EH (cell line): ENCODE measurements around the gene IQSEC1.
A peak's percentile ranks its signal among the peaks of the same experiment; 100 is the strongest.

Experiments
- DNase-seq: peaks from one replicate; pipeline ENCODE4 v3.0.0-alpha.2; 2015; ENCODE audit warnings: low read depth

IQSEC1 gene

GRCh38 chr3:12967606-12968351 lies 105.5 kb downstream of the IQSEC1 start:
- DNase-seq, result peak; percentile 91

GRCh38 chr3:12966847-12967605 lies 106.2 kb downstream of the IQSEC1 start:
- DNase-seq, result peak; percentile 45

DNA sequence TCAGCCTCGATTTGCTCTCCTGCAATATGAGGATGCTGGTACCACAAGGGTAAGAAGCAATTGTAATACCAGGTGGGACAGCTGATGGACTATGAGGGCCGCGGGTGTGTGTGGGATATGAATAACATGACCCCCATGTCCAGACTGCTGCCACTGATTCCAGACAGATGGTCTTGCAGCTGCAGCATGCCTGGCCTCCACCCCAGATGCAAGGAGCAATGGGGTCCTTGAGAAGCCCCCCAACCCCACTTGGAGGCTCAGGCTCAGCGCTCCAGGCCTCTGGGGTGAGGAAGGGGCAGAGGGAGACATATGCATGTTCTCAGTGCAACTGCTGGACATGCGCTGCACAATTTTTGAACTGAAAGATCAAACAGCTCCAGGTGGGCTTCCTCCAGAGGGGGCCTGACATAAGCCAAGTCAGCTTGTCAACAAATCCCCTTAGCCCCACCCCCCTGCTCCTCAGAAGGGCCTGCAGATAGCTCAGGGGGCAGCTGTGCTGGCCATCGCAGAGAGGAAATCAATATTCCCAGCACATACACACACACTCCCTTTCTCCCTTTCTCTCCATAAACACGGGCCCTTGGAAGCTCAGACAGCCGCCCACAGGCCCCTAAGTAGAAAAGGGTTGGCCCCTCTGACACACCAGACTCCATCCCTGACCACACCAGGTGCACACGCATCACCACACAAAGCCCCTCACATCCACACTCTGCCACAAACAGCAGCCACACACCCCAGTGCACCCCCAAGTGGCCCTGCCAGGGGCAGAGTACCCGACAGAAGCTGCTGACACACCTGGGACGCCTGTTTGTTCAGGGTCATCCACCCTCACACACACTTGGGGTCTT lies 107.0 kb downstream of the IQSEC1 start:
- no peak for DNase-seq

- DNase-seq, result no peak
Measured at GRCh38 chr3:12964711-12965612, 108.3 kb downstream of the IQSEC1 start.

GRCh38 chr3:12963922-12964701 lies 109.1 kb downstream of the IQSEC1 start:
- DNase-seq, result peak; percentile 18

DNA sequence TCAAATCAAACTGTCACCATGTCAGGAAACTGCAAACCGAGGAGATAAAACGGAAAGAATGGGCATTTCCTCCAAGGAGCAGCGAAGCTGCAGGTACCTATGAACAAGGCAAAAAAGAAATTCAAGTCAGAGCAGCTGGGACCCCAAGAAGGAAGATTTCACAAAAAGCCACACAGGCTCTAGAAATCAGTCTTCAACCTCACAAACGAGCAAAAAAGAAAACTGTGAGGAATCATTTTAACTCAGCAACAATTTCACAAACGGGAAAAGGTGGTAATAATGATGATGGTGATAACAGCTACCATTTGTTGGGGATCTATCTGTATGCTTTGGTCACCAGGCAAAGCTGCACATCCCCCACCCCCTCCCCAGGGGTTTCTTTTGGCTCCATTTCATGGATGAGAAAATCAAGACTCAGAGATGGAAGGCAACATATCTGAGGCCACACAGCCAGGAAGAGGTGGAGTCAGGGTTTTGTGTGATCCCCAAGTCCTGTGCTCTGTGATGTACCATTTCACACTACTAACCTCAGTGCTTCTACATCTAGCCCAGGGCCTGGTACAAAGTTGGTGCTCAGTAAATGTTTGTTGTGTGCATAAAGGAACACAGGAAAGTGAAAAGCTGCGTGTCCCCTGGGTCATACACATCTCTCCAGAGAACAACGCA lies 109.9 kb downstream of the IQSEC1 start:
- DNase-seq, result no peak

- no peak for DNase-seq
Measured at GRCh38 chr3:12962292-12962691, 110.9 kb downstream of the IQSEC1 start.

DNA sequence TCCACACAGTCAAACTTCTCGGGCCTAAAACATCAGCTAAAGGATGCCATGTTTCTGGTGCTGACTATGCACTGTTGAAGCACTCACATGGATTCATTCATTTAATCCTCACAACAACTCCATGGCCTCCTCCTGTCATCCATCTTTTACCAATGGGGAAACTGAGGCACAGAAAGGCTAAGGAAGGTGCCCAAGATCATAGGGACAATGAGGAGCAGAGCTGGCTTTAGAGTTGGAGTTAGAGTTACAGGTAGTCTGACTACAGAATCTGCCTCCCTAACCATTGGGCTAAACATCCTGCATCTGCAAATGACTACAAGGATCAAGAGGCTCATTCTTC lies 111.6 kb downstream of the IQSEC1 start:
- no peak for DNase-seq

- no peak for DNase-seq
Measured at GRCh38 chr3:12961007-12961696, 112.1 kb downstream of the IQSEC1 start.

DNA sequence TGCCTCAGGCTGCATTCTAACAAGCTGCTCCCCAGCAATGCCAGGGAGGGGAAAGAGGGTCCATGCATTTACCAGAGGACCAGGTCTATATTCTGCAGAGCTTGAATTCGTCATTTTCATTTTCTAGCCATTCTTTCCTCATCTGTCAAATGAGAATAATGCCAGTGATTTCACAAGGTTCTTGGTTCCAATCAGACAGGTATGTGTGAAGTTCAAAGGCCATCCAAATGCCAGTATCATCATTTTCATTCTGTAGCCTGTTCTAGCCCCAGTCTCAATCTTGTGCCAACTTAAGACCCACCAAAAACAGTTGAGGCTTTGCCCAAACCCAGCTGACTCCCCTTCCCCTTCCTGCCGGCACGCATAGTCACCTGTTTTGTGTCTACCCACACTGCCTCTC lies 112.7 kb downstream of the IQSEC1 start:
- no peak for DNase-seq

DNA sequence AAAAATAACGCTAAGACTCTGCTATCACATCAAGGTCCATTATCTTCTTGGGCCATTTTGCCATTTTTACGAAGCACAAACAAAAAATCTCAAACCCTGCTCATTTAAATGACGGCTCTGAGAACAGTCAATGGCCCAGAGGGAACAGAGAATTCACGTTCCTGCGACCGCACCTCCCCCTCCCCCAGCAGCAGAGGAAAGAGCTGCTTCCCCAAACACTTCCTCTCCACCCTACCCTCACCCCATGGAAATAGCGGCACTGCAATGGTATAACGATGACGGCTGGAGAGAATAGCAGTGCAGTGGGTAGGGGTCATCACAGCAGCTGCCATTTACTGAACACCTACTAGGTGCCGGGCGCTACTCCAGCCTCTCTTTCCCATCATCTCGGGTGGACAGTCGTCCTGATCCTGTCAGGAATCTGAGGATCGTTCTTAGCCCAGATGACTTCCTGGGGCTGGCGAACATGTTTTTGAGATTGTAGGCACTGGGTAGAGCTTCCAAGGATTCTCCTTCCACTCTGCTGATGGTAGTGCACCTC lies 113.3 kb downstream of the IQSEC1 start:
- no peak for DNase-seq

GRCh38 chr3:12959410-12959809 lies 113.8 kb downstream of the IQSEC1 start:
- DNase-seq, result no peak

DNA sequence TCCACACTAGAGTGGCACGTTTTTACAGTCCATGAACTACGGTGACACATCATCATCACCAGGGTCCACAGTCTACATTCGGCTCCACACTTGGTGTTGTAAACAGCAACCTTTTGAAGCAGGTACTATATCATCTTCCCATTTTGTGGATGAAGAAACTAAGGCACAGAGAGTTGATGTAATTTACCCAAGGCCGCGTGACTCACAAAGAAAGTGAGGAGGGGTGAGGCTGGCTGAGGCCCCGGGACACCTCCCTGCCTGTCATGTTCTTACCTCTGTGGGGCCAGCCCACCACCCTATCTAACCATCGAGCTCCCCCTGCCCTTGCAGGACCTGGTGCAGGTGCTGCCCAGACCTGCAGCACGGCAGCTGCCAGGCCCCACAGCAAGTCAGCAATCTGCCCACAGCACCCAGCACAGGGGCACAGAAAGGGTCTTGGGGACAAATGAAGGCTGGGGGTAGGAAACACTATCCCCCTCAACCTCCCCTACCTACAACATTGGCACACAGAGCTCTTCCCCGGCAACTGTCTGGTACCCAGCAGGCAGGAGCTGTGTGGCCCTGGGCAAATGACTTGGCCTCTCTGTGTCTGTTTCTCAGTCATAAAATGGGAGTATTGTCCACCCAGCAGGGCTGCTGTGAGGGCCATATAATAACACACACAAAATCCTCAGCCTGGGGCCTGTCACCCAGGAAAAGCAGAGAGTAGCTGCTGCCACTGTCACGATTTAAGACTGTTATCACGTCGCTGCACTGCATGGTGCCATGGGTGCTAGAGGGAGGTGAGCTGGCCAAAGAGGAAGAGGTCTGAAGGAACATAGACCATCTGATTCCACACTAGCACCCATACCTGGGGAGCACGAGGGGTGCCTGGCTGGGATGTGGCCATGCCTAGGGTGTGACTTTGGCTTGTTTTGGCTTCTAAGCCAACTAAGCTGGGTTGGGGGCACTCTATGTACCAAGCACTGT lies 115.1 kb downstream of the IQSEC1 start:
- no peak for DNase-seq

DNA sequence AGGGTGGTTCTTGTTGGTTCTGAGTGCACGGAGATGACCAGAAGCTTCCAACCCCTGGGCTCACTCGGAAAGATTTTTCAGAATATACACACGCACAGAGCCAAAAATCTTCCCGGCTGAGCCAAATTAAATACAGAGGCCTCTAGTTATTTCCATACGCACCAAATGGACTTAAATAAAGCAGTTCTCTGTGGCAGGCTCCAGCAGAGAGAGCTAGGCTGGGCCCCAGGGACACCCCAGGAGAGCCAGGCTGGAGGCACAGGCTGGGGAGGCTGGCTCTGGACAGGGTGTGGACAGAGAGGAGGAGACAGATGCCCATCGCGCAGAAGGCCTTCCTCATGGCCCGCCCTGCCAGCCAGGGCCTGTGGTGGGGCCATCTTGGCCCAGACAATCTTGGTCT lies 115.9 kb downstream of the IQSEC1 start:
- no peak for DNase-seq

GRCh38 chr3:12956316-12956660 lies 116.9 kb downstream of the IQSEC1 start:
- no peak for DNase-seq

DNA sequence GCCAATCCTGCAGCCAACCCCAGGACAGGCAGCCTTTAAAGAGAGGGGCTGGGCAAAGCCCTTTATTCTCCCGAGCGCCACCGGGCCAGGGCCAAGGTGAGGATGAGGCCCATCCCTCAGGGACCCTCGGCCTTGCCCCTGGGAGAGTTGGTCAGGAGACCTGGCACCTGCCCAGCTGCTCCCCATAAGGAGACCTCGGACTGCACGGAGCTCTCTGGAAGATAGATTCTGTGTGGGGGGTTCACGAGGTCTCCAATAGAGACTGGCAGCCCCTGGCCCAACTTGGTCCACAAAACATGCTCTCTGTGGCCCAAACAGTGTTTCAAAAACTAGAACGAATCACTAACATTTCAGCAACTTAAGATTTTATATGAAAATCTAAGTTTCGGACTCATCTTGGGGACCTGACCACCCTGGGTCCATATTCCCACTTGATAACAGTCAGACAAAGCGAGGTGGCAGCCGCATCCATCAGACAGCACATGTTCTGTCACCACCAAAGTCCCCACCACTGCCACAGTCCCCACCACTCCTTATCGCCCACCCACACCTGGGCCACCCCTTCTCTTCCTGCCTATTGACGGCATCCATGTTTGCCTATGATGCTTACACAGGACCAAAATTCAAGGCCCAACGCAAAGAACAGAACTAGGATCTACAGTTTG lies 117.4 kb downstream of the IQSEC1 start:
- DNase-seq, result no peak

DNA sequence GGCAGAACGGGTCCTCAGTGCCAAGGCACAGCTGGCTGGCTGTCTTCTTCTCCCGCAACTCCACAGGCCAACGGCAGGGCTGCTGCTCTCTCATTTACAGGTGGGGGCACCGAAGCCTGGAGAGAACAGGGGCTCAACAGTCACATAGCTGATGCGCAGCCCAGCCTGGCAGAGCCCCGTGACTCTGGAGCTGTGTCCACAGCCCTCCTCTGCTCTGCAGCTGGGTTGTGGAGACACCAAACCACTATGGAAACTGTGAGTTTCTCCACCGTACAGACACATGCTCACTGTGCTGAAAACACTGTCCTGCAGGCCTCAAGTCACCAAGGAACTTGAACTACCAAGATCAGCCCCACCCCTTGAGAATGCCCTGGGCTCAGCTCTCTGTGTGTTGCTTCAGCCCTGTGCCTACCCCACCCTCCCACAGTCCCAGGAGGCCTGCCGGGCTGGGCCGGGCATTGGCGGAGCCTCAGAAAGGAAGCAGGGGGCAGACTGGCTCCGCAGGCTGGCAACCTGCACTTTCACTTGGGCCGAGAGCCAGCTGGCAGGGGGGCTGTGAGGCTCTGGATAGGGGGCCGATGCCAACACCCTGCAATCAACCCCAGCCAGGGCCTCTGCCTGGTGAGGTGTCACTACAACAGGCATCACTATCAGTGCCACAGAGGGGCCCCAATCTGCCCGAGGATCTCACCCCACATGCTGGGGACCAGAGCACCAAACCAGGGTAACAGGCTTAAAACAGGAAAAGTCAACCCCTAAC lies 118.2 kb downstream of the IQSEC1 start:
- peak; percentile 25 for DNase-seq
